K562 (cell line): ENCODE results near the gene HDAC1. TPM values are rescaled to one million over a fixed set of nuclear protein-coding genes. Genes with fewer than 3 reads are reported as not detected.

Experiments
- ERF ChIP-seq: fragments of 450-650 bp; formaldehyde crosslinking; IDR thresholded peaks from 2 replicates; pipeline ENCODE4 v1.4.0; 2020; ENCODE audit warnings: mild to moderate bottlenecking, mixed read lengths
- HDAC1 ChIP-seq, 2 experiments: fragments of 450-650 bp; IDR thresholded peaks; 2 replicates each; pipeline ENCODE4 v1.6.1; 2016 to 2017; ENCODE audit warnings: inconsistent platforms in 1 of 2, mild to moderate bottlenecking in 1 of 2, moderate library complexity in 1 of 2
- HDGF ChIP-seq: fragments of 450-650 bp; IDR thresholded peaks from 2 replicates; pipeline ENCODE4 v1.6.1; 2016
- KDM1A ChIP-seq, 2 experiments: fragments of 450-650 bp; IDR thresholded peaks; 2 replicates each; pipeline ENCODE4 v1.6.1; 2016; ENCODE audit warnings: mild to moderate bottlenecking in 2 of 2
- MAFG ChIP-seq: fragments of 450-650 bp; conservative IDR thresholded peaks from 2 replicates; pipeline ENCODE4 v1.6.1; 2016; ENCODE audit warnings: missing genetic modification characterization, missing compliant biosample characterization
- MAFK ChIP-seq: IDR thresholded peaks from 2 replicates; pipeline ENCODE4 v1.6.1; 2011; ENCODE audit warnings: low read length, improper control_type of control experiment
- NCOA1 ChIP-seq: fragments of 450-650 bp; IDR thresholded peaks from 2 replicates; pipeline ENCODE4 v1.6.1; 2016; ENCODE audit warnings: low read depth
- NCOA2 ChIP-seq, 2 experiments: fragments of 450-650 bp; IDR thresholded peaks; 2 replicates each; pipeline ENCODE4 v1.6.1; 2018; ENCODE audit warnings: mild to moderate bottlenecking in 2 of 2, moderate library complexity in 1 of 2; ENCODE audit not compliant: partially characterized antibody in 2 of 2
- NELFE ChIP-seq: IDR thresholded peaks from 2 replicates; pipeline ENCODE4 v1.6.1; 2011; ENCODE audit warnings: mild to moderate bottlenecking; ENCODE audit not compliant: insufficient read depth, insufficient read length
- NR2C1 ChIP-seq, 2 experiments: fragments of 450-650 bp; IDR thresholded peaks; 2 replicates each; pipeline ENCODE4 v1.6.1; 2017; ENCODE audit warnings: mild to moderate bottlenecking in 2 of 2, antibody characterized with exemption in 1 of 2, inconsistent platforms in 1 of 2, missing compliant biosample characterization in 1 of 2, missing genetic modification characterization in 1 of 2
- RBM25 ChIP-seq: fragments of 200-400 bp; formaldehyde crosslinking; IDR thresholded peaks from 2 replicates; pipeline ENCODE4 v1.6.1; 2018; ENCODE audit warnings: low read length, low read depth, moderate library complexity; ENCODE audit not compliant: severe bottlenecking
- RNF2 ChIP-seq: sonication (generic); IDR thresholded peaks from 2 replicates; pipeline ENCODE4 v1.6.1; 2016
- SETDB1 ChIP-seq: IDR thresholded peaks from one replicate; pipeline ENCODE4 v1.6.1; 2012; ENCODE audit warnings: low read length, control low read depth, inconsistent platforms
- TBL1XR1 ChIP-seq, 2 experiments: IDR thresholded peaks; 2 replicates each; pipeline ENCODE4 v1.6.1; 2012; ENCODE audit warnings: improper control_type of control experiment in 2 of 2, low read length in 2 of 2, mild to moderate bottlenecking in 1 of 2
- YY1 ChIP-seq, 3 experiments: IDR thresholded peaks; 2 replicates each; pipeline ENCODE4 v1.6.1; 2011; ENCODE audit warnings: low read length in 2 of 3, mild to moderate bottlenecking in 2 of 3, moderate library complexity in 2 of 3, borderline replicate concordance in 1 of 3, control low read depth in 1 of 3, low read depth in 1 of 3; ENCODE audit not compliant: insufficient read depth in 3 of 3, insufficient replicate concordance in 2 of 3, control insufficient read depth in 1 of 3, insufficient read length in 1 of 3; ENCODE audit errors: extremely low read depth in 1 of 3
- ZEB2 ChIP-seq: fragments of 450-650 bp; IDR thresholded peaks from 2 replicates; pipeline ENCODE4 v1.6.1; 2016
- ZFP30 ChIP-seq: fragments of 250-450 bp; sonication (Bioruptor Pico); IDR thresholded peaks from 2 replicates; pipeline ENCODE4 v1.8.0; 2022; ENCODE audit warnings: moderate library complexity, mild to moderate bottlenecking, inconsistent platforms, borderline replicate concordance
- ZFP36 ChIP-seq: fragments of 150-350 bp; IDR thresholded peaks from 2 replicates; pipeline ENCODE4 v1.6.1; 2018; ENCODE audit warnings: low read length, low read depth; ENCODE audit not compliant: partially characterized antibody
- ZNF124 ChIP-seq: sonication (generic); formaldehyde crosslinking; IDR thresholded peaks from 2 replicates; pipeline ENCODE4 v1.8.1; 2022; ENCODE audit warnings: missing genetic modification reagents
- ZNF239 ChIP-seq: fragments of 250-450 bp; sonication (Bioruptor Pico); IDR thresholded peaks from 2 replicates; pipeline ENCODE4 v1.4.0; 2020; ENCODE audit warnings: mild to moderate bottlenecking
- ZNF324 ChIP-seq: fragments of 250-450 bp; sonication (Bioruptor Pico); IDR thresholded peaks from 2 replicates; pipeline ENCODE4 v1.4.0; 2020; ENCODE audit warnings: mild to moderate bottlenecking
- ZNF57 ChIP-seq: fragments of 450-650 bp; formaldehyde crosslinking; IDR thresholded peaks from 2 replicates; pipeline ENCODE4 v1.4.0; 2020; ENCODE audit warnings: mild to moderate bottlenecking, moderate library complexity
- polyA plus RNA-seq, 8 experiments: library from polyadenylated mRNA; depleted of rRNA in 4 of 8; stranded (reverse) in 5 of 8; unstranded in 3 of 8; fragments of >200 nt; fragmentation: Nextera tagmentation in 2 of 8; fragmentation: Illumina TruSeq in 1 of 8; extraction: Ambion mirVana in 2 of 8; extraction: Trizol in 1 of 8; gene quantifications; 2 replicates each; pipeline versions ENCODE4 v1.2.1 to v1.2.3, GENCODE V29; 2011 to 2014; ENCODE audit warnings: inconsistent platforms in 1 of 8, missing spikeins in 1 of 8
- total RNA-seq, 7 experiments: library from RNA; depleted of rRNA in 6 of 7; stranded (reverse); fragments of >200 nt in 6 of 7; fragmentation: Illumina TruSeq in 2 of 7; extraction: Trizol in 2 of 7; gene quantifications; 2 replicates each; pipeline versions ENCODE4 v1.2.1 to v1.2.3, GENCODE V29; 2011 to 2021; ENCODE audit warnings: low replicate concordance in 1 of 7
- TF ChIP-seq, protein P1 (sequence below): IDR thresholded peaks from 2 replicates; pipeline ENCODE4 v1.6.1; 2011; ENCODE audit warnings: borderline replicate concordance, low read depth, mild to moderate bottlenecking, moderate library complexity, low read length; ENCODE audit not compliant: insufficient read depth, poor library complexity, severe bottlenecking
- TF ChIP-seq, protein P2 (sequence below): fragments of 250-450 bp; sonication (Bioruptor Pico); IDR thresholded peaks from 2 replicates; pipeline ENCODE4 v1.8.0; 2021; ENCODE audit warnings: mild to moderate bottlenecking, moderate library complexity

Gene HDAC1
- total and polyA plus RNA-seq, 9 of the 15 experiments (the other 6 are each of a cell fraction or from before 2014, with no cell fraction given), result 169 to 384 (median 193) TPM

DNA sequence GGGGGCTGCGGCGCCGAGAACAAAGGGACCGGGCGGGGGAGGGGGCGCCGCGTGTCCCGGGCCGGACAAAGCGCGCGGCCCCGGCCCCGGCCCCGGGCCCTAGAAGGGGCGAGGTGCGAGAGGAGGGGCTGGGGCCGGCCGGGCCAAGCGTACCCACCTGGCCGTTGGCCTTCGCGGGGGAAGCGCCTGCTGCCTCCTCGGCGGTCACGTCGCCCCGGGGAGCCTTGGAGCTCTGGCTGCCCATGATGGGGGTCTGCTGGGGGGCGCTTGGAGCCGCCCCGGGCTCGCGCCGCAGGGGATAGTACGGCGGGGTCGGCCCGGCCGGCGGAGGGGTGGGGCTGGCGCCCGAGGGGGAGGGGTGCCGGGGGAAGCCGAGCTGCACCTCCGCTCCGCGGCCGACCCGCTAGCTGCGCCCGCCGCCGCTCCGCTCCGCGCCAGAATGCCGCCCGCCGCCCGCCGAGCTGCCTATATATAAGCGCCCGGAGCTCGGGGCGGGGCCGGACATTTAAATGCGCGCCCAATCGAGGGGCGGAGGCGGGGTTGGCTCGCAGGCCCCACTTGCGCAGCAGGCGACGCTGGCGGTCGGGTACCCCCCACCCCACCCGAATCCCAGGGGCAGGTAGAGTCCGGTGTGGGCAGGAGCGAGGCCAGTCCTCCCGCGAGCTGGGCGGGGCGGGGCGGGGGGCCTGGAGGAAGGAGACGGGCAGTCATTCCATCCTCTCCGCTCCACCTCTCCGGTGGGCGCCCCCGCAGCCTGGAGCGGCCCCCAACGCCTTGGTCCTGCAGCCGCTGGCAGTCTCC, 44.1 kb downstream of the HDAC1 start, which contains the start of gene MARCKSL1 (continued):
- TF ChIP-seq, protein P1, sequence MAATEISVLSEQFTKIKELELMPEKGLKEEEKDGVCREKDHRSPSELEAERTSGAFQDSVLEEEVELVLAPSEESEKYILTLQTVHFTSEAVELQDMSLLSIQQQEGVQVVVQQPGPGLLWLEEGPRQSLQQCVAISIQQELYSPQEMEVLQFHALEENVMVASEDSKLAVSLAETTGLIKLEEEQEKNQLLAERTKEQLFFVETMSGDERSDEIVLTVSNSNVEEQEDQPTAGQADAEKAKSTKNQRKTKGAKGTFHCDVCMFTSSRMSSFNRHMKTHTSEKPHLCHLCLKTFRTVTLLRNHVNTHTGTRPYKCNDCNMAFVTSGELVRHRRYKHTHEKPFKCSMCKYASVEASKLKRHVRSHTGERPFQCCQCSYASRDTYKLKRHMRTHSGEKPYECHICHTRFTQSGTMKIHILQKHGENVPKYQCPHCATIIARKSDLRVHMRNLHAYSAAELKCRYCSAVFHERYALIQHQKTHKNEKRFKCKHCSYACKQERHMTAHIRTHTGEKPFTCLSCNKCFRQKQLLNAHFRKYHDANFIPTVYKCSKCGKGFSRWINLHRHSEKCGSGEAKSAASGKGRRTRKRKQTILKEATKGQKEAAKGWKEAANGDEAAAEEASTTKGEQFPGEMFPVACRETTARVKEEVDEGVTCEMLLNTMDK, result no peak
- TF ChIP-seq ERF (CRISPR knock-in tag) (no peak), ZNF124 (CRISPR knock-in tag) (no peak), NR2C1 (IDR thresholded peaks at IDR 0.05) (no peak), NR2C1 (tag; IDR thresholded peaks at IDR 0.05) (no peak), ZFP30 (no peak), RBM25 (peak; percentile 8), NELFE (peak; percentile 61), MAFK (no peak), HDGF (no peak), MAFG (tag) (no peak), ZEB2 (no peak), ZNF57 (CRISPR knock-in tag) (no peak), ZFP36 (no peak), SETDB1 (no peak), RNF2 (no peak), YY1 (IDR thresholded peaks at IDR 0.05; ENCODE audit: borderline replicate concordance in 1 of 3, control insufficient read depth in 1 of 3, extremely low read depth in 1 of 3, insufficient read depth in 3 of 3, insufficient read length in 1 of 3, insufficient replicate concordance in 2 of 3, low read depth in 1 of 3, low read length in 2 of 3) (peak in 2 of 3 experiments; percentile 68 to 75), ZNF324 (no peak), TBL1XR1 (IDR thresholded peaks at IDR 0.05; ENCODE audit: low read length in 2 of 2) (0 out of 4 replicates have a peak, but pooled peaks of 1 of the 2 experiments have one; percentile 4), NCOA2 (IDR thresholded peaks at IDR 0.05; ENCODE audit: partially characterized antibody in 2 of 2) (no peak), KDM1A (IDR thresholded peaks at IDR 0.05) (no peak), HDAC1 (IDR thresholded peaks at IDR 0.05) (0 out of 4 replicates have a peak, but pooled peaks of 1 of the 2 experiments have one; percentile 7), NCOA1 (no peak), ZNF239 (CRISPR knock-in tag) (no peak)
- TF ChIP-seq, protein P2, sequence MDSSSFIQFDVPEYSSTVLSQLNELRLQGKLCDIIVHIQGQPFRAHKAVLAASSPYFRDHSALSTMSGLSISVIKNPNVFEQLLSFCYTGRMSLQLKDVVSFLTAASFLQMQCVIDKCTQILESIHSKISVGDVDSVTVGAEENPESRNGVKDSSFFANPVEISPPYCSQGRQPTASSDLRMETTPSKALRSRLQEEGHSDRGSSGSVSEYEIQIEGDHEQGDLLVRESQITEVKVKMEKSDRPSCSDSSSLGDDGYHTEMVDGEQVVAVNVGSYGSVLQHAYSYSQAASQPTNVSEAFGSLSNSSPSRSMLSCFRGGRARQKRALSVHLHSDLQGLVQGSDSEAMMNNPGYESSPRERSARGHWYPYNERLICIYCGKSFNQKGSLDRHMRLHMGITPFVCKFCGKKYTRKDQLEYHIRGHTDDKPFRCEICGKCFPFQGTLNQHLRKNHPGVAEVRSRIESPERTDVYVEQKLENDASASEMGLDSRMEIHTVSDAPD (CRISPR knock-in tag), result no peak
